GM18520 (cell line): ENCODE results near the gene NIPBL.
"Not testable (repeated sequence)": the region's sequence is repeated elsewhere in the genome, so short reads cannot be mapped to it uniquely, and the experiment has no call there.

Source experiments
- ATAC-seq: cut with Tn5 transposase; IDR thresholded peaks from one replicate; pipeline ENCODE4 v1.9.1; 2021; ENCODE audit not compliant: unreplicated experiment

The NIPBL gene, protein sequence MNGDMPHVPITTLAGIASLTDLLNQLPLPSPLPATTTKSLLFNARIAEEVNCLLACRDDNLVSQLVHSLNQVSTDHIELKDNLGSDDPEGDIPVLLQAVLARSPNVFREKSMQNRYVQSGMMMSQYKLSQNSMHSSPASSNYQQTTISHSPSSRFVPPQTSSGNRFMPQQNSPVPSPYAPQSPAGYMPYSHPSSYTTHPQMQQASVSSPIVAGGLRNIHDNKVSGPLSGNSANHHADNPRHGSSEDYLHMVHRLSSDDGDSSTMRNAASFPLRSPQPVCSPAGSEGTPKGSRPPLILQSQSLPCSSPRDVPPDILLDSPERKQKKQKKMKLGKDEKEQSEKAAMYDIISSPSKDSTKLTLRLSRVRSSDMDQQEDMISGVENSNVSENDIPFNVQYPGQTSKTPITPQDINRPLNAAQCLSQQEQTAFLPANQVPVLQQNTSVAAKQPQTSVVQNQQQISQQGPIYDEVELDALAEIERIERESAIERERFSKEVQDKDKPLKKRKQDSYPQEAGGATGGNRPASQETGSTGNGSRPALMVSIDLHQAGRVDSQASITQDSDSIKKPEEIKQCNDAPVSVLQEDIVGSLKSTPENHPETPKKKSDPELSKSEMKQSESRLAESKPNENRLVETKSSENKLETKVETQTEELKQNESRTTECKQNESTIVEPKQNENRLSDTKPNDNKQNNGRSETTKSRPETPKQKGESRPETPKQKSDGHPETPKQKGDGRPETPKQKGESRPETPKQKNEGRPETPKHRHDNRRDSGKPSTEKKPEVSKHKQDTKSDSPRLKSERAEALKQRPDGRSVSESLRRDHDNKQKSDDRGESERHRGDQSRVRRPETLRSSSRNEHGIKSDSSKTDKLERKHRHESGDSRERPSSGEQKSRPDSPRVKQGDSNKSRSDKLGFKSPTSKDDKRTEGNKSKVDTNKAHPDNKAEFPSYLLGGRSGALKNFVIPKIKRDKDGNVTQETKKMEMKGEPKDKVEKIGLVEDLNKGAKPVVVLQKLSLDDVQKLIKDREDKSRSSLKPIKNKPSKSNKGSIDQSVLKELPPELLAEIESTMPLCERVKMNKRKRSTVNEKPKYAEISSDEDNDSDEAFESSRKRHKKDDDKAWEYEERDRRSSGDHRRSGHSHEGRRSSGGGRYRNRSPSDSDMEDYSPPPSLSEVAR (N-terminal part only)

DNA sequence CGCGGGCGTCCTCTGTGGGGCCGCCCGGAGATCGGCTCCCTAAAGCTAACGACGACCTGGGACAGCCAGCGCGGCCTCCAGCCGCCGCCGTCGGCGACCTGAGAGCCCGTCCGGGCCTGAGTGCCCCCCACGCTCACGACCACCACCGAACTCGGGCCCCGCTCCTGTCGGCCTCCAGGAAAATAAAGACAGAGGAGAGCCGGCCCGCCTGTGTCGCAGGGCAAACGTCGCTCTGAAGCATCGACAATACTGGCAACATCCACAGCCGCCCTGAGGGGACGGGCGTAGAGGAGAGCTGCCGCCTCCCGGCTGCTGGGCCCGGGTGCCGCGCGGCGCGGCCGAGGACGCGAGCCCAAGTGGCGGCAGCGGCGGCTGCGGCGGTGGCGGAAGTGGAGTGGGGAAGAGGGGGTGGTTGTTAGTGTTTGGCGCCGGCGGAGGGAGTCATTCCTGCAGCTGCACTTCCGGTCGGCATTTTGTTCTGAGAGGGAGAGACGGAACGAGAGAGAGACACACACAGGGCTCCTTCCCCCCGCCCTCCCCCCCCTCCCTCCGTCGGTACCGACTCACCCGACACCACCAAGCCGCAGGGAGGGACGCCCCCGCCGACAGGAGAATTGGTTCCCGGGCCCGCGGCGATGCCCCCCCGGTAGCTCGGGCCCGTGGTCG, at the start of gene NIPBL:
TSS of gene NIPBL (plus strand) at position 471 of the 666 bp plus-strand sequence. CDS start 76,928 bp downstream, outside the sequence.
- ATAC-seq = peak; percentile 47

DNA sequence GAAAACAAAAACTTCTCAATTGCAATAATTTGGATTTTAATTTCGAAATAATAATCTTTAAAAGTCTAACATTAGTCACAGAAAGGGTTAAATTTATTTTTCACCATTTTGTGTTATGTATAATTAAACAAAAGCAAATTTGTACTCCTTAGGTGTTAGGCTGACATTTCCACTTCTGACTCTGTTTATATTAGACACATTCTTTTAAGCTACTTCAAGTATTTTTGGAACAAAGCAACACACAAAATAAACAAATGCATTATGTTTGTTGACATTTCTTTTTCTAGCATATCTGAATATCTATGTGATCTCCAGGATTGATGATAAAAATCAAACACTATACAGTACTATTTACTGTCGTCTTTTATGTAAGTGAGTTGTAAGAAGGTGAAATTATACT, 44.3 kb upstream of the NIPBL start:
- ATAC-seq = no peak

DNA sequence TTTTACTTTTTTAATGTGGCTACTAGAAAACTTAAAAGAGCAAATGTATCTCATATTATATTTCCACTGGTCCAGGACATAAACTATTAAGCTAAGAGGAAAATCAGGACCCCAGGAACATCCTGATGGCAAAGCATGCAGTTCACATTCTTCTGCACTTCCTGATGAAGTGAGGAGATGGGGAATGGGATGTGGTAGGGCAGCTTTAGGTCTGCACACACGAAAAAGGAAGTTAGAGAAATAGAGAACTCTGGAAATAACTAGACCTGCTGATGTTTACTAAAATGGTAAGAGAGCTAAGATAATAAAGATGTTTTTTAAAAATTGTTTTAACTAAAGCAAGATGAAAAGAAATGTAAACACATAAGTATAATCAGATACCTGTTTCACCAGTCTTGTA, 39.7 kb upstream of the NIPBL start:
- no peak for ATAC-seq

DNA sequence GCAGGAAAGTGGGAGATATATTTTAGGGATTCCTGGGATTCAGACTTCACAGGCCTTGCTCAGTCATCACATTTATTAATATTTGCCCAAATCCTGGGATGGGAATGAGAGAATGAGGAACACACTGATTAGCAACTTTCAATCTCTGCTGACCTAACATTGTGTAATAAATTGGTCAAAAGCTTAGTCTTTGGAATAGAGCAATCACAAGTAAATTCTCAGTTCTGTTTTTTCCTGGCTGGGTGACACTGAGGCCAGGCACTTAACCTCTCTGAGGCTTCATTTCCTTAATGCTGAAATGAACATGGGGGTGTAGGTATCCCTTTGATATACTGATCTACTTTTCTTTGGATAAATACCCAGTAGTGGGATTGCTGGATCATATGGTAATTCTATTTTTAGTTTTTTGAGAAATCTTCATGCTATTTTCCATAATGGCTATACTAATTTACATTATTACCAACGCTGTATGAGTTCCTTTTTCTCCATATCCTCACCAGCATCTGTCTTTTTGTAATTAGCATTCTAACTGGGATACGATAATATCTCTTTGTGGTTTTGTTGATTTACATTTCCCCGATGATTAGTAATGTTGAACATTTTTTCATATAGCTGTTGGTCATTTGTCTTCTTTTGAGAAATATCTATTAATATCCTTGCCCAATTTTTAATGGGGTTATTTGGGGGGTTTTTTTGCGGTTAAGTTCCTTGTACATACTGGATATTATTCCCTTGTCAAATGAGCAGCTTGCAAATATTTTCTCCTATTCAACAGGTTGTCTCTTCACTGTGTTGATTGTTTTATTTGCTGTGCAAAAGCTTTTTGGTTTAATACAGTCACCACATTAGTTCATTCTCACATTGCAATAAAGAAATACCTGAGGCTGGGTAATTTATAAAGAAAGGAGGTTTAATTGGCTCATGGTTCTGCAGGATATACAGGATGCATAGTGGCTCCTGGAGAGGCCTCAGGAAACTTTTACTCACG, 36.8 kb upstream of the NIPBL start:
- no peak for ATAC-seq

DNA sequence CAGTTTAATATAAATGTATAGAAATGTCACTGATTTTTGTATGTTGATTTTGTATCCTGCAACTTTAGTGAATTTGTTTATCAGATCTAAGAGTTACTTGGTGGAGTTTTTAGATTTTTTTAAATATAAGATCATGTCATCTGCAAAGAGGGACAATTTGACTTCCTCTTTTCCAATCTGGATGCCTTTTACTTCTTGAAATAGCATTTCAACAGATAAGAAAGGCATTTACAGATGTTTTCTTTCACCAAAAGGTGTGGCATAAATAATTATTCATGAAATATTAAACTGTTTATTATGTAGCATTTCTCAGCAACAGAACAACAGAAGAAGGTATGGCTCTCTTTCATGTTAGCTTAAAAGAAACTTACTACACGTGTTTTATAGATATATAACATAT, 34.9 kb upstream of the NIPBL start:
- ATAC-seq = no peak

DNA sequence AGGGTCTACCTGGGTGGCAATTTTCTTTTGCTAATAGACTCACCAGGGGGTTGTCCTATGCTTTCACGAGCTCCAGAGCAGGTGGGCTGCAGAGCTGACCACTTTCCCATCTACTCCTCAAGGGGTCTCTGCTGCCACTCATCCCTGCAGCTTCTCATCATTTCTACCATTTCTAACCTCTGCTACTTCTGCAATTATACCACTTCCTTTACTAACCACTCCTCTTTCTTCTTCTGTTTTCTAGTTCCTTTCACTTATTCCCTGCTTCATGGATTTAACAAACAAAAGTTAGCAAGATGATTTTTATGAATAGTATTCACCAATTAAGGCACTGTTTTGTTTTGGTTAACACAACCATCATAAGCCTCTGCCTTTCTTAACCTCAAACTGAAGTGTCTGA, 34.5 kb upstream of the NIPBL start:
- no peak for ATAC-seq

DNA sequence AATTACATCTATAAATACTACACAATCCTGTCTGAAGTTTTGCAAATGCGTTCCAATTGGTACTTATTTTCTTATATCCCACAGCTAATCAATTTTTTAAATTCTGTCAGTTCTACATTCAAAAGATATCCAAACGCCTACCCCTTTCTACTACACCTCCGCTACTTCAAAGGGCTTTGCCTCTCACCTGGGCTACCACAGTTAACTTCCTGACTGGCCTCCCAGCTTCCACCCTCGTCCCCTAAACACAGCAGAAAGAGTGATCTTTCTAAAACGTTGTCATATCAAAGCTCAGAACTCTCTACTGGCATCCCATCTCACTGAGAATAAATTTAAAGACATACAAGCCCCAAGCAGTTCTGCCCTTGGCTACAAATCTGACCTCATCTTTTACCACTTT, 32.3 kb upstream of the NIPBL start:
- no peak for ATAC-seq

DNA sequence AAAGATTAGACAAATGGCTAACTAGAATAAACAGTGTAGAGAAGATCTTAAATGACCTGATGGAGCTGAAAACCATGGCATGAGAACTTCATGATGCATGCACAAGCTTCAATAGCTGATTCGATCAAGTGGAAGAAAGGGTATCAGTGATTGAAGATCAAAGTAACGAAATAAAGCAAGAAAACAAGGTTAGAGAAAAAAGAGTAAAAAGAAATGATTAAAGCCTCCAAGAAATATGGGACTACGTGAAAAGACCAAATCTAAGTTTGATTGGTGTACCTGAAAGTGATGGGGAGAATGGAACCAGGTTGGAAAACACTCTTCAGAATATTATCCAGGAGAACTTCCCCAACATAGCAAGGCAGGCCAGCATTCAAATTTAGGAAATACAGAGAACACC, 28.0 kb upstream of the NIPBL start:
- ATAC-seq = not testable (repeated sequence)

DNA sequence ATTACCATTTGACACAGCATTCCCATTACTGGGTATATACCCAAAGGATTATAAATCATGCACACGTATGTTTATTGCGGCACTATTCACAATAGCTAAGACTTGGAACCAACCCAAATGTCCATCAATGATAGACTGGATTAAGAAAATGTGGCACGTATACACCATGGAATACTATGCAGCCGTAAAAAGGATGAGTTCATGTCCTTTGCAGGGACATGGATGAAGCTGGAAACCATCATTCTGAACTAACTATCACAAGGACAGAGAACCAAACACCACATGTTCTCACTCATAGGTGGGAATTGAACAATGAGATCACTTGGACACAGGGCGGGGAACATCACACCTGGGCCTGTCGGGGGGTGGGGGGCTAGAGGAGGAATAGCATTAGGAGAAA, 23.7 kb upstream of the NIPBL start:
- not testable (repeated sequence) for ATAC-seq

DNA sequence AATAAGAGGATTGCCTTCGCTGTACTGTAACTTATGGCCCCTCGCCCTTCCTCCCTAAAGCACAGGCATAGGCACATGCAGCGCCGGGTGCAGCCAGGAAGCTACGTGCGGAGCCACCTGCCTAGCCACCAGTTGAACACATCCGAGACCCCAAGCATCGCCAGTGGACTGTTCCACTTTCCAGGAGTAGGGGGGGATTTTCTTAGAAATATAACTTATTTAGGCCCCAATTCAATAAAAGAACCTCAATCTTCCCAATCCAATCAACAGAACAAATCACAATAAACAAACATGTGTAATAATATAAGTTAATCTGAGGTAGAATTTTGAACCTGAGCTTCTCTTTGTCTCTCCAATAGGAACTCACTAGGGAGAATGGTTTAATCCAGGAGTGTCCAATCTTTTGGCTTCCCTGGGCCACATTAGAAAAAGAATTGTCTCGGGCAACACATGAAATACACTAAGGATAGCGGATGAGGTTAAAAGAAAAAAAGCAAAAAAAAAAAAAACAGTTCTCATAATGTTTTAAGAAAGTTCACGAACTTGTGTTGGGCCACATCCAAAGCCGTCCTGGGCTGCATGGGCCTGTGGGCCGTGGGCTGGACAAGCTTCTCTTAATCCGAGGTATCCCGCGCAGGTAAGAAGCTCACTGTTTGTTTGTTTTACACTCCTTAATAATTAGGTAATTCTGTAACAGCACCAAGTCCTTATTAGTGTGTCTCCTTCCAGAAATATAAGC, 22.0 kb upstream of the NIPBL start:
- no peak for ATAC-seq

DNA sequence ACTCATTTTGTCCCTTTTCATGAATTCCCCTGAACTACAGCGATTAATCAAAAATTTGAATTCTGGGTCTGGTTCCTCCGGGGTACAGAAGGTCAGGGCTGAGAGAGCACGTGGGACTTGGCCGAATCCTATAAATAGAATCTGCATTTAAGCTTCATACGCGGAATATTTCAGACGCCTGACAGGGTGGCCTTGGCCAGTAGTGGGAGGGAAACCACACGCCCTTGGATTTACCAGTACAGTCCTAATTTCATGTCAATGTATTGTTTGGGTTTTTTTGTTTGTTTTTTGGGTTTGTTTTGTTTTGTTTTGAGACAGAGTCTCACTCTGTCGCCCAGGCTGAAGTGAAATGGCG, 21.5 kb upstream of the NIPBL start:
- ATAC-seq = no peak

DNA sequence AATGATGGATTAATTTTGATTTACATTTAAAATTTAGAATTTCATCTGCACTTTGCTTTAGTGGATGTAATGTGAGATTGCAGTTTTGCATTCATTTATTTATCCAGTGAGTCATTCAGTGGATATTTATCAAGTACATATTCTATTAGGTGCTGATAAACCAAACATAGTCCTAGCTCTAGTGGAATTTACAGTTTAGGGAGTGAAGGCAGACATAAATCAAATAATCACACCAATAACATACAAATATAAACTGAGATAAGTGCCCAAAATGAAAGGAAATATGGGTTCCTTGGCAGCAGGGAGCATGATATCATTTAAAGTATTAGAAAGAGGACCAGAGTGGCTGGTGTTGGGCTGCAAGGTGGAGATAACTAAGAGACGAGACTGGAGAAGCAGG, 14.7 kb upstream of the NIPBL start:
- no peak for ATAC-seq

DNA sequence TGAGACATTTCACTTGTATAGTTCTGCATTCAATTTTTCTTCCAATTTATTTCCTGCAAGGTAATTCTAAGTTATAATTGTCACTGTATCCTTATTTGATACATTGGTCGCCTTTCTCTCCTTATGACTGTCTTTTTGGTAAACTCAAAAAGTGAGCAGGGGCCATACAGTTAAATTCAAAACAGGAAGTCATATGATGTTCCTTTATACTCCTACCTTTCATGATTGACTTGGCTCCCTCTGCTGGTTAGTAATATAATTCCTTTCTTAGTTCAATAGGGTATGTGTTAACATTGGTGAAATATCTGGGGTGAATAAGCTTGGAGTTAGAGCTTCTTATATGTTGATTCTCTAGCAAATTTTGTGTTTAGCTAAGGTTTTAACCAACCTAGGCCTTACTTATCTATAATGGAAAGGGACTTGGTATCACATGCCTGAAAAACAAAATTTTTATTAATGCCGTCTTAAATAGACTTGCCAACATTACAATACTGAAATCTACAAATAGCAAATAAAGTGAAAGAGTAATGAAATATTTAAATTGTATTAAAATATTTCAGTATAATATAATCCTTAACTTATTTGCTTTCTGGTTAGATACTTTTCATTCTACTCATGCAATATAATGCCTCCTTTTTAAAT, 6.0 kb upstream of the NIPBL start:
- ATAC-seq = peak; percentile 87

DNA sequence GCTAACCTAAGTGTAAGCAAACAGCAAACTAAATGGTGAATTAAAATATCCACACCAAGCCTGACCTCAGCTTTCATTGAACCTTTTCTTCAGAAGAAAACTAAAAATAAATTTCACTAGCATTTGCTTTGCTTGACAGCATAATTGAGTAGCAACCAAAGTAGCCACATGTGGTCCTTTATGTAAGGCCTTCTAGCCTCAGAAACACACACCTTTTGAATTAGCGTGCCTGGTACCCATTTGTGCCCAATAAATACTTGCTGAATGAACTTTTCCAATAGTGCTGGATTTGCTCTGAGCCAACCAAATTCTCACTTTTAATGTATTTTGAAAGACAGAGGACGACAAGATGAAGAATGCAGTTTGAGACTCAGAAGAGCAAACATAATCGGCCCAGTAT, 2.1 kb upstream of the NIPBL start:
- no peak for ATAC-seq

DNA sequence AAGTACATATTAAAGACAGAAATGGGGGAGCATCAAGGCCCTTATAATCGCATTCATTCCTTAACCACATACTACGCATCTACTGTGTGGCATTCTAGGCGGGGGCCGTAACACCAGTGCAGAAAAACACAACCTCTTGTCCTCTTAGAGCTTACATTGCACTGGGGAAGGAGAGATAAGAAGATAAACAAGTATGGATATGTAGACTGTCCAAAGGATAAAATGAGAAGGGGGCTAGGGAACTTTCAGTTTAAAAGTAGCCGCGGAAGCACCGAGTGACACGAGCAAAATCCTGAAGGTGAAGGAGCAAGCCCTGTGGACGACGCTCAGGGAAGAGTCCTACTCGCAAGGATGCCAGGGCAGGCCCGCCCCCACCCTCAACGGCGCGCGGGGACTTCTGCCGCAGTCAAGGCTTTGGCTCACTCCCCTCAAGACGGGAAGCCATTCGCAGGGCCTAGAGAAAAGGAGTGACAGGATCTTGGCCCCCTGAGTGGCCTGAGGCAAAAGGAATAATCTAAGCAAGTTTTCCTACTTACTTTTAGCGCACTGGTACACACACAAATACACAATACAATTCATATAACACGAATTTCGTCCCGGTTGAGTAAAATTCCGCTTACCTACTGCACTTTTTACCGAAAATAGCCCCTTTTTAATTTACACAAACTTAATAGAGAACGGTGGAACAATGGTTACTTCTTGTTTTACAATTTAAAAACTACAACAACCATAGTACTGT, 1.3 kb upstream of the NIPBL start:
- no peak for ATAC-seq

DNA sequence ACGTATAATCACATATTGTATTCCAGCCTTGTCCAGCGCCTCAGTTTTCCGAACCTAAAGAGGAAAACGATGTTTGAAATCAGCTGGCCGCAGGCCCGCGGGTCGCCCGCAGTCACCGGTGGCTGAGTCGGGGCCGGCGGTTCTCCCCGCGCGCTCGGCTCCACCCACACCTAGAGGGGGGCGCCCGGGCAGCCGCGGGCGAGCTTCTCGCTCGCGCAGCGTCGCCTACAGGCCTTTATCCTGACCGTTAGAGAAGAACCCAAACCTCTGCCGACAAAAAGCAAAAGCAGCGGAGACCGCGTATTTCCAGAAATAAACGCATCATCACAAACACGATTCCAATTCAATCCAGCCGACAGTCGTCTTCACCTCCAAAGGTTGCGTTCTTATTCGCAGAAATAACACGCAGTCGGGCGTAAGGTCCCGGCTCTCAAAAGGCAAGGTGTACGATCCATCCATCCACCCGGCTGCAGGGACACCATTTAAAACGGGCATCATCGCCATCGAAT, 725 bp upstream of the NIPBL start:
- peak; percentile 47 for ATAC-seq

DNA sequence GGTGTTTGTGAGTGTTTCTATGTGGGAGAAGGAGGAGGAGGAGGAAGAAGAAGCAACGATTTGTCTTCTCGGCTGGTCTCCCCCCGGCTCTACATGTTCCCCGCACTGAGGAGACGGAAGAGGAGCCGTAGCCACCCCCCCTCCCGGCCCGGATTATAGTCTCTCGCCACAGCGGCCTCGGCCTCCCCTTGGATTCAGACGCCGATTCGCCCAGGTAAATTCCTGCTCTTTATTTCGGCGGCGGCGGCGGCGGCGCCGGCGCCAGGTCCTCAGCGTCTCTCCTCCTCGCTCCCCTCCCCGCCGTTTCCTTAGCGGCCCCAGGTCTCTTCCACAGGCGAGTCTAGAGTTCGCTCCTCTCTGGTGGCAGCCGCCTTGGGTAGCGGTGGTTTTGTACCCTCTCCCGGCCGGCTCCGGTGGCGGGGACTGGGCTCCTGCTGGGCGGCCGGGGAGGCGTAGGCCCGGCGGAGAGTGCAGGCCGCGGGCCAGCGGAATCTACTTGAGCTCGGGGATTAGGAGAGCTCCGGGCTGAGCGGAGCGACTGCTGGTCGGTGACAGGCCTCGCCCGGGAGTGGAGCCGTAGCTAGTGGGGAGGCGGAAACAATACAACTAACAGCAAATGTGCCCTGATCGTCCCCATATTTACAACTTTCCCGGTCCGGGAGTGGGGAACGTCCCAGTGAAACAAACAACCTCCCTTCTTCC, 547 bp downstream of the NIPBL start:
- peak; percentile 17 for ATAC-seq
